GM23248 (cell line): ENCODE data around the gene TMEM171. TPM values are rescaled to one million over a fixed set of nuclear protein-coding genes. Genes with fewer than 3 reads are reported as not detected.

Experiments
- DNase-seq: peaks from one replicate; pipeline ENCODE4 v3.0.0-alpha.2; 2015
- H2AFZ ChIP-seq: fragments of 200-600 bp; sonication (generic); 2 replicates; pipeline ENCODE4 v1.6.1; 2016; ENCODE audit warnings: antibody characterized with exemption
- H3F3A ChIP-seq: fragments of 200-600 bp; sonication (generic); 2 replicates; pipeline ENCODE4 v1.6.1; 2016; ENCODE audit warnings: mild to moderate bottlenecking, antibody characterized with exemption, mixed run types; ENCODE audit not compliant: insufficient read depth
- H3K27ac ChIP-seq: fragments of 200-600 bp; sonication (generic); 2 replicates; pipeline ENCODE4 v1.5.1; 2016; ENCODE audit warnings: mild to moderate bottlenecking
- H3K27me3 ChIP-seq: fragments of 200-600 bp; sonication (generic); replicated peaks from 2 replicates; pipeline ENCODE4 v1.6.1; 2016; ENCODE audit warnings: mild to moderate bottlenecking; ENCODE audit not compliant: insufficient read depth
- H3K36me3 ChIP-seq: fragments of 200-600 bp; sonication (generic); 2 replicates; pipeline ENCODE4 v1.6.1; 2016; ENCODE audit warnings: low read depth, mild to moderate bottlenecking
- H3K4me1 ChIP-seq: fragments of 200-600 bp; sonication (generic); 2 replicates; pipeline ENCODE4 v1.6.1; 2016; ENCODE audit warnings: mild to moderate bottlenecking; ENCODE audit not compliant: insufficient read depth
- H3K4me2 ChIP-seq: fragments of 200-600 bp; sonication (generic); one replicate; pipeline ENCODE4 v1.6.1; 2016; ENCODE audit warnings: mild to moderate bottlenecking; ENCODE audit not compliant: unreplicated experiment
- H3K4me3 ChIP-seq: fragments of 200-600 bp; sonication (generic); 2 replicates; pipeline ENCODE4 v1.5.1; 2016; ENCODE audit warnings: mild to moderate bottlenecking
- H3K79me2 ChIP-seq: fragments of 200-600 bp; sonication (generic); 2 replicates; pipeline ENCODE4 v1.6.1; 2016; ENCODE audit warnings: mild to moderate bottlenecking; ENCODE audit not compliant: insufficient read depth
- H3K9ac ChIP-seq: fragments of 200-600 bp; sonication (generic); 2 replicates; pipeline ENCODE4 v1.6.1; 2016; ENCODE audit warnings: mild to moderate bottlenecking
- H3K9me2 ChIP-seq: fragments of 200-600 bp; sonication (generic); 2 replicates; pipeline ENCODE4 v1.6.1; 2016; ENCODE audit warnings: mixed run types, mild to moderate bottlenecking, moderate library complexity; ENCODE audit not compliant: insufficient read depth
- H3K9me3 ChIP-seq: fragments of 200-600 bp; sonication (generic); one replicate; pipeline ENCODE4 v1.6.1; 2017; ENCODE audit warnings: low read depth
- H4K20me1 ChIP-seq: fragments of 200-600 bp; sonication (generic); 2 replicates; pipeline ENCODE4 v1.6.0; 2016; ENCODE audit not compliant: insufficient read depth
- EZH2 ChIP-seq: fragments of 200-600 bp; sonication (generic); IDR thresholded peaks from 2 replicates; pipeline ENCODE4 v1.6.1; 2018; ENCODE audit warnings: antibody characterized with exemption, mild to moderate bottlenecking; ENCODE audit not compliant: insufficient read depth, poor library complexity, severe bottlenecking
- EZH2phosphoT487 ChIP-seq: fragments of 200-600 bp; sonication (generic); IDR thresholded peaks from 2 replicates; pipeline ENCODE4 v1.6.1; 2018; ENCODE audit warnings: antibody characterized with exemption, moderate library complexity, mild to moderate bottlenecking, low read depth; ENCODE audit not compliant: insufficient read depth
- WGBS, 2 experiments: methylation state at CpG; one replicate each; pipeline ENCODE4 v1.1.6; 2015 to 2017; ENCODE audit warnings: low lambda C conversion rate in 2 of 2, low coverage in 1 of 2; ENCODE audit errors: missing lambda C conversion rate in 2 of 2; 5-methylcytosine and 5-hydroxymethylcytosine counted together
- in situ Hi-C: fragments of 300-500 bp; cut with MboI; formaldehyde crosslinking; loops from 2 replicates; pipeline ENCODE4 v1.15.0; 2020
- polyA plus RNA-seq: library from polyadenylated mRNA; unstranded; fragments of >200 nt; fragmentation: Nextera tagmentation; extraction: Ambion mirVana; gene quantifications from 2 replicates; pipeline ENCODE4 v1.2.1, GENCODE V29; 2016
- total RNA-seq: library from RNA; depleted of rRNA; stranded (reverse); fragments of >200 nt; shearing (Covaris generic); gene quantifications from 2 replicates; pipeline ENCODE4 v1.2.3, GENCODE V29; 2014

TMEM171 gene
- total and polyA plus RNA-seq, 2 experiments from 2014 or later, result 6.7 to 11.0 TPM

DNA sequence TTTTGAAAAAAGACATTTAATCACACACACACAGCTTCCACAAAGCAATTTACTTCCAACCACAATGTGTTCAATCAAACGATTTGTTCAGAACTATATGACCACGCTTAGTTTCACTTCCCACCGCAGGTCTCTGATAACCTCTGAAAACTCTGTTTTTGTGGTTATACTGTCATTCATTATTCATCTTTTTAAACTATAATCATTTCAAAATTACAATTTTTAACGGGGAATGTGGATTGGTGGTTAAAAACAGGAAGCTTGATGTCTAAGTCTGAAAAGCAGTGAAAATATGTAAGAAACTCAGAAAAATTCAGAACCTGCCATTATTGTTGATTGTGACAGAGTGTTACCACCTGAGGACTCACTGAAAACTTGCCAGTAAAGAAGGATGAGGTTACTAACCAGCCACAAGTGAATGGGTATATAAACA is 39.9 kb downstream of the TMEM171 start:
- Histone ChIP-seq H3K4me1 (no peaks in the 10 kb centered on the region), H3K9ac (no peak overlapping the region), H3K27me3 (peaks cover 9% of the 10 kb centered on the region; the same call in 1 of the 2 replicates), H3F3A (no peaks in the 10 kb centered on the region), H3K4me3 (no peak overlapping the region), H2AFZ (no peak overlapping the region), H3K9me3 (no peaks in the 10 kb centered on the region), H3K4me2 (no peak overlapping the region), H3K79me2 (no peaks in the 10 kb centered on the region), H3K9me2 (no peaks in the 10 kb centered on the region), H3K36me3 (no peaks in the 10 kb centered on the region), H3K27ac (no peak overlapping the region), H4K20me1 (no peaks in the 10 kb centered on the region)
- DNase-seq, result no peak
- TF ChIP-seq EZH2 (no peak), EZH2phosphoT487 (no peak)
- WGBS, 2 experiments, result 88 to 90% methylated on average over 4 of the region's 4 CpGs
- in situ Hi-C loops, result no loop called here

DNA sequence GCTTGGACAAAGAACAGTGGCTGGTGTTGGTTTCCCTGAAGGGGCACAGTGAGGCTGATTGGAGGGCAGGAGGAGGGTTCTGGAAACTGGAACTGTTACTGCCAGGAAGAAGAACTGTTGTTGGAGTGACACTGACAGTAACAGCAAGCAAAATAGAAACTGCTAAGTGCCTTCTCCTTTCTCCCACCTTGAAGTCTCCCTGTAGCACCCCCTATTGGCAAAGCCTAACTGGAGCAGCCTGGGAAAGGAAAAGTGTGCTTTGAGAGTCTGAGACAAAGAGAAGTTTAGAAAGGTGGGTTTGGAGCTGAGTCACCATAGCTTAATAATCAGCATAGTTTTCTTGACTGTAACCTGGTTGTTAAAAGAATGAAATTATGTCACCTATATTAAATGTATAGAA is 50.1 kb downstream of the TMEM171 start:
- no peaks in the 10 kb centered on the region for H3K36me3 ChIP-seq
- H3K4me2 ChIP-seq, result no peak overlapping the region
- no peak overlapping the region for H3K9ac ChIP-seq
- no peak for TF ChIP-seq EZH2phosphoT487
- TF ChIP-seq EZH2, result no peak
- no peaks in the 10 kb centered on the region for H3K79me2 ChIP-seq
- H3K27me3 ChIP-seq, result no peaks in the 10 kb centered on the region
- DNase-seq, result peak; percentile 53
- no peaks in the 10 kb centered on the region for H3K9me3 ChIP-seq
- H4K20me1 ChIP-seq, result no peaks in the 10 kb centered on the region
- H3K4me3 ChIP-seq, result no peak overlapping the region
- H3F3A ChIP-seq, result no peaks in the 10 kb centered on the region
- H2AFZ ChIP-seq, result peak overlapping the region; percentile 17; the same call in 1 of the 2 replicates
- no peak overlapping the region for H3K27ac ChIP-seq
- no peaks in the 10 kb centered on the region for H3K4me1 ChIP-seq
- in situ Hi-C loops, result no loop called here
- no peaks in the 10 kb centered on the region for H3K9me2 ChIP-seq

DNA sequence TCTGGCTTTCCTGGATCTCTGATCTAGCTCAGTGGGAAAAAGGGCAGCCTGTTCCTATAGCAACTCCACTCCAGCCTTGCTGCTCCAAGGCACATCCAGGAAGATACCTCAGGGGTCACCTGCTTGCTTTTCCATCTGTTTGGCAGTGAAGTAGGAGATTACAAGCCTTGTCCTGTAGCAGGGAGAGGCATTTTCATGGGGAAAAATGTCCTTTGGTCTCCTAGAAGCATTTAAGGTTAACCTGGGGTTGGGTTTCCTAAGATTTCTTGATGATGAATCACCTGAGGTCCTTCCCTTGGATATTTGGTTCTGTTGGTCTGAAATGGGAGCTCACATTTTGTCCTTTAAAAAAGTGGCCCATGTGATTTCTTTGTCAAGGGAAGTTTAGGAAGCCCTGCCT is 51.1 kb downstream of the TMEM171 start:
- Histone ChIP-seq H3F3A (no peaks in the 10 kb centered on the region), H3K4me2 (no peak overlapping the region), H4K20me1 (no peaks in the 10 kb centered on the region), H3K79me2 (no peaks in the 10 kb centered on the region), H3K4me3 (no peak overlapping the region), H3K27me3 (no peaks in the 10 kb centered on the region), H2AFZ (no peak overlapping the region), H3K36me3 (no peaks in the 10 kb centered on the region), H3K9ac (no peak overlapping the region), H3K27ac (no peak overlapping the region), H3K9me3 (no peaks in the 10 kb centered on the region), H3K4me1 (no peaks in the 10 kb centered on the region), H3K9me2 (no peaks in the 10 kb centered on the region)
- no peak for TF ChIP-seq EZH2
- TF ChIP-seq EZH2phosphoT487, result no peak
- in situ Hi-C loops, result no loop called here
- no peak for DNase-seq

DNA sequence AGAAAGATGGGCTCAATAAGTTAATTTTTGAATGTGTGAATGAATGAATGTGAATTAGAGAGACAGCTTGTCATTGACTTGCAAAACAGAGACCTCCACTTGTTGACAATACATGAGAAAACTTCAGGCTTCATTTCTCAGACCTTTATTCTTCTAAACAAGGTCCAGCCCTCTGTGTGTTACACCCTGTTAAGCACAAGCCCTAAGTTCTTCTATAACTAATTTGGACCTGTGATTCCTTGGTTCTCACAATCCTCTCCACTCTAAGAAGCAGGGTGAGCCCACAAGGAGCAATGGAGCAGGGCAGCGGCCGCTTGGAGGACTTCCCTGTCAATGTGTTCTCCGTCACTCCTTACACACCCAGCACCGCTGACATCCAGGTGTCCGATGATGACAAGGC is 52.6 kb downstream of the TMEM171 start, which contains the start of gene TMEM174:
Gene TMEM174, plus strand, starts transcription at position 243 of the 400 bp plus-strand sequence. Its CDS starts 51 bp downstream, at position 294.
- WGBS, 2 experiments, result 96% methylated on average over 5 of the region's 5 CpGs
- no peaks in the 10 kb centered on the region for H3K27me3 ChIP-seq
- no peak for TF ChIP-seq EZH2
- no peak for TF ChIP-seq EZH2phosphoT487
- no peaks in the 10 kb centered on the region for H4K20me1 ChIP-seq
- no peak within 1 kb of the TSS for H2AFZ ChIP-seq
- no peaks in the 10 kb centered on the region for H3K9me2 ChIP-seq
- H3K9me3 ChIP-seq, result no peaks in the 10 kb centered on the region
- no peaks in the 10 kb centered on the region for H3K79me2 ChIP-seq
- no peaks in the 10 kb centered on the region for H3K4me1 ChIP-seq
- H3K36me3 ChIP-seq, result no peaks in the 10 kb centered on the region
- no peak within 1 kb of the TSS for H3K4me3 ChIP-seq
- no peak within 1 kb of the TSS for H3K9ac ChIP-seq
- no peak for DNase-seq
- H3K4me2 ChIP-seq, result no peak within 1 kb of the TSS
- H3F3A ChIP-seq, result no peaks in the 10 kb centered on the region
- in situ Hi-C loops, result no loop called here
- H3K27ac ChIP-seq, result no peak within 1 kb of the TSS

DNA sequence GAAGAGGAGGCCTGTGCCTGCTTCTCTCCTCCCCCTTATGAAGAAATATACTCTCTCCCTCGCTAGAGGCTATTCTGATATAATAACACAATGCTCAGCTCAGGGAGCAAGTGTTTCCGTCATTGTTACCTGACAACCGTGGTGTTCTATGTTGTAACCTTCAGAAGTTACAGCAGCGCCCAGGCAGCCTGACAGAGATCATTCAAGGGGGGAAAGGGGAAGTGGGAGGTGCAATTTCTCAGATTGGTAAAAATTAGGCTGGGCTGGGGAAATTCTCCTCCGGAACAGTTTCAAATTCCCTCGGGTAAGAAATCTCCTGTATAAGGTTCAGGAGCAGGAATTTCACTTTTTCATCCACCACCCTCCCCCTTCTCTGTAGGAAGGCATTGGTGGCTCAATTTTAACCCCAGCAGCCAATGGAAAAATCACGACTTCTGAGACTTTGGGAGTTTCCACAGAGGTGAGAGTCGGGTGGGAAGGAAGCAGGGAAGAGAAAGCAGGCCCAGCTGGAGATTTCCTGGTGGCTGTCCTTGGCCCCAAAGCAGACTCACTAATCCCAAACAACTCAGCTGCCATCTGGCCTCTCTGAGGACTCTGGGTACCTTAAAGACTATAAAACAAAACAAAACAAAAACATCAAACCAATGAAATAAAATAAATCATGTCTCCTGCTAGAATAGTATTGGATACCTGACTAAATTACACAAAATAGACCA is 53.9 kb downstream of the TMEM171 start:
- WGBS, 2 experiments, result 63 to 66% methylated on average over 8 of the region's 8 CpGs
- DNase-seq, result no peak
- Histone ChIP-seq H3K27ac (no peak overlapping the region), H3K79me2 (no peaks in the 10 kb centered on the region), H3K4me3 (no peak overlapping the region), H3K36me3 (no peaks in the 10 kb centered on the region), H3K4me2 (no peak overlapping the region), H3K9me3 (no peaks in the 10 kb centered on the region), H3K4me1 (no peaks in the 10 kb centered on the region), H3K9ac (no peak overlapping the region), H3K27me3 (no peaks in the 10 kb centered on the region), H2AFZ (no peak overlapping the region), H4K20me1 (no peaks in the 10 kb centered on the region), H3F3A (no peaks in the 10 kb centered on the region), H3K9me2 (no peaks in the 10 kb centered on the region)
- TF ChIP-seq EZH2phosphoT487 (no peak), EZH2 (no peak)
- in situ Hi-C loops, result no loop called here
